Kidney epithelial cell (primary cell): ENCODE measurements around the gene SH3GLB2. TPM values are rescaled to one million over a fixed set of nuclear protein-coding genes. Genes with fewer than 3 reads are reported as not detected.

Experiments used
- DNase-seq: peaks from one replicate; pipeline ENCODE4 v3.0.0-alpha.2; 2010; ENCODE audit warnings: low read depth
- H3K27me3 ChIP-seq: 2 replicates; pipeline ENCODE4 v1.6.0; 2011; ENCODE audit warnings: low read length; ENCODE audit not compliant: control insufficient read depth, insufficient read depth
- H3K36me3 ChIP-seq: 2 replicates; pipeline ENCODE4 v1.5.1; 2011; ENCODE audit warnings: low read length; ENCODE audit not compliant: control insufficient read depth, insufficient read depth
- H3K4me3 ChIP-seq: 2 replicates; pipeline ENCODE4 v1.5.1; 2011; ENCODE audit warnings: low read depth, mild to moderate bottlenecking, control low read depth, low read length
- total RNA-seq: library from RNA; depleted of rRNA; stranded (reverse); fragments of >200 nt; gene quantifications from 2 replicates; pipeline ENCODE4 v1.2.3, GENCODE V29; 2015
- TF ChIP-seq, protein P1 (sequence below): IDR thresholded peaks from 2 replicates; pipeline ENCODE4 v1.5.1; 2011; ENCODE audit warnings: mild to moderate bottlenecking, moderate library complexity, low read length, control low read depth, inconsistent platforms; ENCODE audit not compliant: insufficient read depth, poor library complexity, severe bottlenecking

The SH3GLB2 gene
- total RNA-seq, 1 donor from 2014 or later = 101 TPM

DNA sequence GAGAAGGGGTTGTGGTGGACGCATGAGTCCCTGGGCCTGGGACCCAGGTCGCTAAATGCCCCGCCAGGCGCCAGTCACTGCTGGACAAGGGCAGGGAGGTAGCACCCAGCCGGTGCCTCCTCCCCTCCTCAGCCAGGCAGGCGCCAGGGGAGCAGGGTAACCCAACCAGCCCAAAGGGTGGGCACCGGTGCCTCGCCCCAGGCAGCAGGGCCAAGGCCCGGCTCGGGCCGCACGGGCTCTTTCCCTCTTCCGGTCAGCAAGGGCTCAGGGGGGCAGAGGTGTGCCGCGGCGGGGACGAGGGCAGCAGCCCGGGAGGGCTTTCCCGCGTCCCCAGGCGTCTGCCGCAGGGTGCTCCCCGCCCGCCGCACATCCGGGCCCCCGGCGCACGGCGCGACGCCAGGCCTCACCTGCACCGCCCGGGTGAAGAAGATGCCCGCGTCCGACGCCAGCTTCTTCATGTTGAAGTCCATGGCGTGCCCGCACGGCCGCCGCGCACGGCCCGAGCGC, 393 bp downstream of the SH3GLB2 start:
- peak overlapping the region; percentile 91 for H3K4me3 ChIP-seq
- no peaks in the 10 kb centered on the region for H3K27me3 ChIP-seq
- no peak for DNase-seq
- H3K36me3 ChIP-seq = no peaks in the 10 kb centered on the region
- TF ChIP-seq, protein P1, sequence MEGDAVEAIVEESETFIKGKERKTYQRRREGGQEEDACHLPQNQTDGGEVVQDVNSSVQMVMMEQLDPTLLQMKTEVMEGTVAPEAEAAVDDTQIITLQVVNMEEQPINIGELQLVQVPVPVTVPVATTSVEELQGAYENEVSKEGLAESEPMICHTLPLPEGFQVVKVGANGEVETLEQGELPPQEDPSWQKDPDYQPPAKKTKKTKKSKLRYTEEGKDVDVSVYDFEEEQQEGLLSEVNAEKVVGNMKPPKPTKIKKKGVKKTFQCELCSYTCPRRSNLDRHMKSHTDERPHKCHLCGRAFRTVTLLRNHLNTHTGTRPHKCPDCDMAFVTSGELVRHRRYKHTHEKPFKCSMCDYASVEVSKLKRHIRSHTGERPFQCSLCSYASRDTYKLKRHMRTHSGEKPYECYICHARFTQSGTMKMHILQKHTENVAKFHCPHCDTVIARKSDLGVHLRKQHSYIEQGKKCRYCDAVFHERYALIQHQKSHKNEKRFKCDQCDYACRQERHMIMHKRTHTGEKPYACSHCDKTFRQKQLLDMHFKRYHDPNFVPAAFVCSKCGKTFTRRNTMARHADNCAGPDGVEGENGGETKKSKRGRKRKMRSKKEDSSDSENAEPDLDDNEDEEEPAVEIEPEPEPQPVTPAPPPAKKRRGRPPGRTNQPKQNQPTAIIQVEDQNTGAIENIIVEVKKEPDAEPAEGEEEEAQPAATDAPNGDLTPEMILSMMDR = no peak

- DNase-seq = no peak
- TF ChIP-seq, protein P1 = no peak
- H3K4me3 ChIP-seq = peak overlapping the region; percentile 91
These were observed 877 bp downstream of the SH3GLB2 start for GRCh38 chr9:129027224-129027684.

GRCh38 chr9:129026442-129027223, 1.5 kb downstream of the SH3GLB2 start:
- TF ChIP-seq, protein P1 = no peak
- Histone ChIP-seq H3K27me3 (no peaks in the 10 kb centered on the region), H3K36me3 (no peaks in the 10 kb centered on the region), H3K4me3 (peak overlapping the region; percentile 91)
- DNase-seq = no peak

More at GRCh38 chr9:129027224-129027684, 877 bp downstream of the SH3GLB2 start:
- Histone ChIP-seq H3K27me3 (no peaks in the 10 kb centered on the region), H3K36me3 (no peaks in the 10 kb centered on the region)

DNA sequence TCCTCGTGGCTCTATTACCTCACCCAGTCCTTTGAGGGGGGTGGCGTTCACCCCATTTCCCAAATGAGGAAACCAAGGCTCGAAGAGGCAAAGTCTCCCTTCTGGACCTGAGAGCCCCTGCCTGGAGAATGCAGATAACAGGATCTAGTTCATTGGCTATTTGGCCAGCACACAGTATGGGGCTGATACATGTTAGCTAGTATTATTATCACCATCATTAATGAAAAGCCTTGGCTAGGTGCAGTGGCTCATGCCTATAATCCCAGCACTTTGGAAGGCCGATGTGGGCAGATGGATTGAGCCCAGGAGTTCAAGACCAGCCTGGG, 4.3 kb downstream of the SH3GLB2 start:
- no peak overlapping the region for H3K4me3 ChIP-seq
- TF ChIP-seq, protein P1 = no peak
- no peaks in the 10 kb centered on the region for H3K36me3 ChIP-seq
- no peaks in the 10 kb centered on the region for H3K27me3 ChIP-seq
- no peak for DNase-seq

GRCh38 chr9:129023036-129023907, 4.9 kb downstream of the SH3GLB2 start:
- DNase-seq = peak; percentile 42
- TF ChIP-seq, protein P1 = no peak

More at GRCh38 chr9:129023036-129023907, 4.9 kb downstream of the SH3GLB2 start:
- Histone ChIP-seq H3K36me3 (no peaks in the 10 kb centered on the region), H3K4me3 (no peak overlapping the region), H3K27me3 (no peaks in the 10 kb centered on the region)
